ENCODE results near the gene MRPS27. TPM values are rescaled to one million over a fixed set of nuclear protein-coding genes. Genes with fewer than 3 reads are reported as not detected.

Gene MRPS27
- total RNA-seq, 4 donors from 2014 or later, result 14.3 to 34.7 (median 27.9) TPM

GRCh38 chr5:72243706-72244105, 76.3 kb downstream of the MRPS27 start:
- Histone ChIP-seq H3K36me3 (no peaks in the 10 kb centered on the region), H3K9me3 (no peaks in the 10 kb centered on the region), H3K4me1 (peaks cover 9 to 42% (median 24%) of the 10 kb centered on the region in 4 donors), H3K4me3 (no peak overlapping the region), H3K27me3 (no peaks in the 10 kb centered on the region), H3K27ac (no peak overlapping the region)
- intact Hi-C loops (cut with DNase I; ENCODE audit: low total_unique reads) (no loop called here), in situ Hi-C loops (cut with MboI; ENCODE audit: low pct_ligation_motif_present in 1 of 4, low pct_unique_long_range_greater_than_20kb in 1 of 4, low sequenced_read_pairs in 3 of 4) (no loop called here)
- 89 to 100% methylated on average over 2 of the region's 2 CpGs for WGBS, 2 donors (ENCODE audit: low coverage in 1 of 2)
- TF ChIP-seq EP300 (IDR thresholded peaks at IDR 0.05; ENCODE audit: low read depth) (no peak), POLR2AphosphoS5 (IDR thresholded peaks at IDR 0.05) (no peak), POLR2A (IDR thresholded peaks at IDR 0.05) (no peak), CTCF (IDR thresholded peaks at IDR 0.05) (no peak)
- no peak for DNase-seq

GRCh38 chr5:72242796-72243475, 77.1 kb downstream of the MRPS27 start:
- Histone ChIP-seq H3K27me3 (no peaks in the 10 kb centered on the region), H3K4me3 (no peak overlapping the region), H3K36me3 (no peaks in the 10 kb centered on the region), H3K4me1 (peaks cover 5 to 35% (median 19%) of the 10 kb centered on the region in 4 donors), H3K27ac (no peak overlapping the region), H3K9me3 (no peaks in the 10 kb centered on the region)
- no peak for DNase-seq
- in situ Hi-C loops (cut with MboI; ENCODE audit: low pct_ligation_motif_present in 1 of 4, low pct_unique_long_range_greater_than_20kb in 1 of 4, low sequenced_read_pairs in 3 of 4) (no loop called here), intact Hi-C loops (cut with DNase I; ENCODE audit: low total_unique reads) (no loop called here)
- WGBS, 2 donors (ENCODE audit: low coverage in 1 of 2), result 87 to 92% methylated on average over 7 of the region's 7 CpGs
- no peak for TF ChIP-seq CTCF (IDR thresholded peaks at IDR 0.05)
- TF ChIP-seq POLR2A (IDR thresholded peaks at IDR 0.05), result no peak
- no peak for TF ChIP-seq EP300 (IDR thresholded peaks at IDR 0.05; ENCODE audit: low read depth)
- no peak for TF ChIP-seq POLR2AphosphoS5 (IDR thresholded peaks at IDR 0.05)

GRCh38 chr5:72241346-72242003, 78.6 kb downstream of the MRPS27 start:
- 81 to 94% methylated on average over 3 to 5 of the region's 5 CpGs for WGBS, 2 donors (ENCODE audit: low coverage in 1 of 2)
- H3K4me3 ChIP-seq, result no peak overlapping the region
- no peaks in the 10 kb centered on the region for H3K27me3 ChIP-seq
- peaks cover 0 to 4% (median 0%) of the 10 kb centered on the region in 4 donors for H3K36me3 ChIP-seq
- TF ChIP-seq CTCF (IDR thresholded peaks at IDR 0.05) (no peak), POLR2AphosphoS5 (IDR thresholded peaks at IDR 0.05) (no peak), POLR2A (IDR thresholded peaks at IDR 0.05) (no peak), EP300 (IDR thresholded peaks at IDR 0.05; ENCODE audit: low read depth) (no peak)
- DNase-seq, result no peak
- in situ Hi-C loops (cut with MboI; ENCODE audit: low pct_ligation_motif_present in 1 of 4, low pct_unique_long_range_greater_than_20kb in 1 of 4, low sequenced_read_pairs in 3 of 4) (no loop called here), intact Hi-C loops (cut with DNase I; ENCODE audit: low total_unique reads) (no loop called here)
- no peaks in the 10 kb centered on the region for H3K9me3 ChIP-seq
- no peak overlapping the region for H3K27ac ChIP-seq
- H3K4me1 ChIP-seq, result peaks cover 0 to 21% (median 6%) of the 10 kb centered on the region in 4 donors

GRCh38 chr5:72238712-72239445, 81.2 kb downstream of the MRPS27 start:
- DNase-seq, result no peak
- in situ Hi-C loops (cut with MboI; ENCODE audit: low pct_ligation_motif_present in 1 of 4, low pct_unique_long_range_greater_than_20kb in 1 of 4, low sequenced_read_pairs in 3 of 4), result no loop called here
- H3K4me1 ChIP-seq, result no peaks in the 10 kb centered on the region
- TF ChIP-seq POLR2AphosphoS5 (IDR thresholded peaks at IDR 0.05) (no peak), EP300 (IDR thresholded peaks at IDR 0.05; ENCODE audit: low read depth) (no peak), CTCF (IDR thresholded peaks at IDR 0.05) (no peak), POLR2A (IDR thresholded peaks at IDR 0.05) (no peak)
- no peak overlapping the region for H3K4me3 ChIP-seq
- WGBS, 2 donors (ENCODE audit: low coverage in 1 of 2), result 92 to 94% methylated on average over 4 to 5 of the region's 5 CpGs
- intact Hi-C loops (cut with DNase I; ENCODE audit: low total_unique reads), result no loop called here
- H3K27me3 ChIP-seq, result no peaks in the 10 kb centered on the region
- peaks cover 0 to 4% (median 0%) of the 10 kb centered on the region in 4 donors for H3K36me3 ChIP-seq
- H3K9me3 ChIP-seq, result no peaks in the 10 kb centered on the region
- H3K27ac ChIP-seq, result no peak overlapping the region

Measured in transverse colon (tissue), 4 donors.